ENCODE data around the gene PTPRD.

Gene PTPRD

GRCh38 chr9:9752722-9753121 is 860.1 kb downstream of the PTPRD start:
- DNase-seq (ENCODE audit: low read depth in 2 of 2): no peak

- DNase-seq (ENCODE audit: low read depth in 2 of 2): no peak
Measured at GRCh38 chr9:9751996-9752395, 860.8 kb downstream of the PTPRD start.

GRCh38 chr9:9750719-9751118 is 862.1 kb downstream of the PTPRD start:
- DNase-seq (ENCODE audit: low read depth in 2 of 2): no peak

DNA sequence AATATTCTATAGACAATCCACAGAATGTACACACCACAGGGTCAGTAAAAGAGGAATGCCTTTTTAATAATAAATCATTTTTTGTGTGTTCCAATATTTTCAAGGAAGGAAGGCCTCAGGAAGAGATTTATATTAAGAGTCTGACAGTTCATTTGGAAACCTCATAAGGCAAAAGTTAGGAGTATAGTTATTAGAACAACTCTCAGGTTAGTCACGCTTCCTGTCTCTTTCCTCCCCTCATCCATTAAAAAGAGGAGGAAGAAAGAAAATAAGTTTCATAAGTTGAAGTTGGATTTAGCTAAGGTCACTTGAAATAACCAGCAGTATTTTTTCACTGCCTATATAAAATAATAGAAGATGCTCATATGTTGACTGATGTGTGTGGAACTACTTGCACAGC is 863.2 kb downstream of the PTPRD start:
- DNase-seq (ENCODE audit: low read depth in 2 of 2): no peak

DNA sequence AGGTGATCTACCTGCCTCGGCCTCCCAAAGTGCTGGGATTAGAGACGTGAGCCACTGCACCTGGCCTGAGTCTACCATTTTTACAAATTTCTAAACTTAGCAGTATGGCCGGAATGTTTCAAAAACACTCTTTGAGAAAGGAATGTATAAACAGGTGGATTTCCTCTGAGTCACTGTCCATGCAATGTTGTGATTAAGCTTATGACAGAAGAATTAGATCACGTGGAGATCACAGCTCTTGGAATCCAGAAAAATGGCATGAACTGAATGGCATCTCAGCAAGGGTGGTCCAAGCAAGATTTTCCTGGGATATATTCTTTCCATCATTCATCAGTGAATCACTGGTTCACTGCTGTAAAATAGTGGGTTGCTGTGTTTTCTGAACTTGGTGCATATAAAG is 865.0 kb downstream of the PTPRD start:
- no peak for DNase-seq (ENCODE audit: low read depth in 2 of 2)

GRCh38 chr9:9746826-9747225 is 866.0 kb downstream of the PTPRD start:
- DNase-seq (ENCODE audit: low read depth in 2 of 2): no peak

DNA sequence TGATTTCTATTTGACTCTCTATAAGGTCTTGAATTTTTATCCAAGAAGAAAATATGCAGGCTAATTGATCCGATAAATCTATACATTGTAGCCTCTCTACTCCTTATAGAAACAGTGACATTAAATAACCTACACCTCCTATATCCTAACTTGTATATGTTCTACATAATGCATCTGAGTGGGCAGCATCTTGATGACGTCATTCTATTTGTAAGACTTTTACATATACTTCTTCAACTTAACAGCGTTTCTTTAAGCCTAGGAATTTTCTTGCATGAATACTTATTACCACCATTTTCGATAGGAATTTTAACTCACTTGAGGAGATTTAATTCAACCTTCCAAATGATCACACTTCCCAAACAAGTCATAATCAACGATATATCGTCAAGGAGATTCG is 869.0 kb downstream of the PTPRD start:
- DNase-seq (ENCODE audit: low read depth in 2 of 2): no peak

- DNase-seq (ENCODE audit: low read depth in 2 of 2): no peak
Measured at GRCh38 chr9:9730174-9730573, 882.6 kb downstream of the PTPRD start.

- DNase-seq (ENCODE audit: low read depth in 2 of 2): no peak
Measured at GRCh38 chr9:9729082-9729481, 883.7 kb downstream of the PTPRD start.

GRCh38 chr9:9719373-9720112 is 893.3 kb downstream of the PTPRD start:
- DNase-seq (ENCODE audit: low read depth in 2 of 2): no peak

GRCh38 chr9:9718691-9719090 is 894.1 kb downstream of the PTPRD start:
- DNase-seq (ENCODE audit: low read depth in 2 of 2): no peak

- no peak for DNase-seq (ENCODE audit: low read depth in 2 of 2)
Measured at GRCh38 chr9:9679433-9679832, 933.4 kb downstream of the PTPRD start.

GRCh38 chr9:9674461-9674860 is 938.3 kb downstream of the PTPRD start:
- DNase-seq (ENCODE audit: low read depth in 2 of 2): no peak

DNA sequence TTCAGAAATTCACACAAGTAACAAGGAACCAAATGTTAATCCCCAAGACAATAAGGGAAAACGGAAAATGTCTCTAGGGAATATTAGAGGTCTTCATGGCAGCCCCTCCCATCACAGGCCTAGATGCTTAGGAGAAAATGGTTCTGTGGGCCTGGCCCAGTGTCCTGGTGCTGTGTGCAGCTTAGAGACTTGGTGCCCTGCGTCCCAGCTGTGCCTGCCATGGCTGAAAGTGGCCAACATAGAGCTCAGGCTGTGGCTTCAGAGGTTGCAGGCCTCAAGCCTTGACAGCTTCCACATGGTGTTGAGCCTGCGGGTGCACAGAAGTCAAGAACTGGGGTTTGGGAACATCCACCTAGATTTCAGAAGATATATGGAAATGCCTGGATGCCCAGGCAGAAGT is 942.3 kb downstream of the PTPRD start:
- no peak for DNase-seq (ENCODE audit: low read depth in 2 of 2)

DNA sequence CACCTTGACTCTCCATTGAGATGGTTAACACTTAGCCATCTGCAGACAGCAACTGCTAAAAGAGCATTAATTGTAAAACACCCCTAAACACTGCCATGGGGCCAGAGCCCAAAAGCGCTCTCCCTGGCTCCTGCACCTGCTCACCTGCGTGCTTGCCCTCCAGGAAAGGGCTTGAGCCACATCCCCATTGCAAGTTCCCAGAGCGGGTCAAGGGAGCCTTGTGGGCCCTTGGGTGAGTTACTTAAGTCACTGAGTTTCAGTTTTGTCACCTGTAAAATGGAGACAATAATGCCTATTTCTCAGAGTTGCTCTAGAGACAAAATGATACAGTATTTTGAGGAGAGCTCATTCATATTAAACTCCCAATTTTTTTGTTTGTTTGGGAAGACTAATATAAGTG is 967.8 kb downstream of the PTPRD start:
- no peak for DNase-seq (ENCODE audit: low read depth in 2 of 2)

- no peak for DNase-seq (ENCODE audit: low read depth in 2 of 2)
Measured at GRCh38 chr9:9631284-9631683, 981.5 kb downstream of the PTPRD start.

DNA sequence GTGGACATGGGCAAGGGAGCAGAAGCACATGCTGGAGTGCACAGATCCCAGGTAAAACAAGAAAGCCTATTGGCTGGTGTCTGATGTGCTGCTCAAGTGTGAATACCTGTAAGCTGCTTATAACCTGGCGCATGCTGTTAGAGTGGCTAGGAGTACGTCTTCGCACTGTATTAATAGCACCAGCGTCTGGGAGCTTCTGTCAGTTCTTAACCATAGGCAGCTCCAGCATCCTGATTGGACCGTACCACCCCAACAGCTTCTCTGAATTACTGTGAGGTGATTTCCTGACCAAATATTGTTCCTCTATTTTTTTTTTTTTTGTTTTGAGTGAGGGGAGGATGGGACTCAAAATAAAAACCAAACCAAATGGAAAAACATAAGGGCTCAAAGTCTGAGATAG is 987.6 kb downstream of the PTPRD start:
- DNase-seq (ENCODE audit: low read depth in 2 of 2): no peak

GRCh38 chr9:9623506-9623905 is 989.3 kb downstream of the PTPRD start:
- no peak for DNase-seq (ENCODE audit: low read depth in 2 of 2)

- no peak for DNase-seq (ENCODE audit: low read depth in 2 of 2)
Measured at GRCh38 chr9:9621355-9621940, 991.4 kb downstream of the PTPRD start.

DNA sequence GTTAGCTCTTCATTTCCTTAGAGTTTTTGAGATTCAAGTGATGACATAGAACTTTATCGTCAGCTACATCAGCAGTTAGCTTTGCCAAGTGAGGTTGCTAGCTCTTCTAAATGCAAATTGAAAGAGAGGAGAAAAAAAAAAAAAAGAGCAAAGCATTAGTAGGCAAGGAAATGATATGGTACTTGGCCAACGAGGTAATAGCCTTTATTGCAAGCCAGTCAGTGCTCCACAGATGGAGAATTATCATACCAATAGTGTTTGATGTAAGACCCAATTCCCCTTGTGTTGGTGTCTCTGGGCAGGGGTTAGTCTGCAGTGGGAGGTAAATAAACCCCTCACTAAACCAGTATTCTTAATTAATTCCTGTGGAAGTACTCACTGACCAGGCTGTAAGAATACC is 992.1 kb downstream of the PTPRD start:
- no peak for DNase-seq (ENCODE audit: low read depth in 2 of 2)

DNA sequence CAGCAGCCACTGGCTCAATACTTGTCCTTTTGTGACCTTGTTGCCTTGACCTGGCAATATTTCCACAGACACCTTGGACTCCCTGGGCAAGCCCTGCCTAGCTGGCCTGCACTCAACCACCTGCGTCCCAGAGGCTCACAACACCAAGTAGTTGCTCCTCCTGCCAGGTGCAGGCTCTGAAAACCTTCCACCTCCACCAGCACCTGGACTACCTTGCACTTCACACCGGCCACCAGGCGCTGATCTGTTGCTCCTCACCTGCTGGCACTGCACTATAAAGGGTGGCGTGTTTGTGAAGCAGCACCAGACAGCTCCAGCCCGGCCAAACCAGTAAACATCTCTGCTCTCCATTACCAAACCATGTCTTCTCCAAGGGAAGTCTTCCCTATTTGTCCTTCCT is 997.7 kb downstream of the PTPRD start:
- DNase-seq (ENCODE audit: low read depth in 2 of 2): no peak

- no peak for DNase-seq (ENCODE audit: low read depth in 2 of 2)
Measured at GRCh38 chr9:9614607-9615006, 998.2 kb downstream of the PTPRD start.

GRCh38 chr9:9612755-9613154 is 1000.0 kb downstream of the PTPRD start:
- no peak for DNase-seq (ENCODE audit: low read depth in 2 of 2)

DNA sequence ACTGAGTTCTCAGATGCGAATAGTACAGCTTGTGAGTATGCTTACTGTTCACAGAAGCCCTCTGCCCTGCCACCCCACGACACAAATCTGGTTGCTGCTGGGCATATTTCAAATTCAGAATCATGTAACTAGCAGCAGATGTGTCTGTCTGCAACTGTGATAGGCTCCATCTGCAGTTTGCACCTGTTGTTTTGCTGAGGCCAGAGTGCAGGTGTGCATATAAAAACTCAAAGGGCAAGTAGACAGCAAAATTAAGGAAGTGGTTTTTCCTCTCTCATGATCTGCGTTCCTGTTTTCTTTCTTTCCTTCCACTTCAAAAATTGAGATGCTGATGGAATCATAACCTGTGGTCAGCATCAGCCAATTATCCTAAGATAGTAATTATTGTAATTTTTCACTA is 1000.5 kb downstream of the PTPRD start:
- no peak for DNase-seq (ENCODE audit: low read depth in 2 of 2)

All from activated CD8-positive, alpha-beta memory T cell treated with anti-CD3 and anti-CD28 coated beads for 4 hours (primary cell).